Measurements from ENCODE around the gene PHF14. TPM values are rescaled to one million over a fixed set of nuclear protein-coding genes. Genes with fewer than 3 reads are reported as not detected.

The PHF14 gene
- total and polyA plus RNA-seq, 3 donors from 2014 or later: 11.2 to 55.7 (median 48.3) TPM

DNA sequence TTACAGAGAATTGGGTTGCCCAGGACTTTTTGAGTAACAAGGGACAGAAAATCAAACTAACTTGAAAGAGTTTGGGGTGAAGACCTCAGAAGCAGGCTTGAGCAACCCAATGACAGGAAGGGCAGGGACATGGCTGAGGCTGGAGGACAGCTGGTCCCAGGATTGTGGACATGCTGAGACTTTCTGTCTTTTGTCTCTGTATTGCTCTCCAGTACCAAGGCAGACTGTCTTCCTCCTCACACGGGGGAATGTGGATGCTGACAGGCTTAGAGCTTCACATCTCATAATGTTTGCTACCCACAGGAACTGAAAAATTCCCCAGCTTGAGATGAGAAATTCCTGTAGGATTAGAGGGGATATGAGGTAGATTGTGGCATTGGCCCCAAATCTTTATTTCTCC lies 229.6 kb downstream of the PHF14 start:
- no peaks in the 10 kb centered on the region for H3K27me3 ChIP-seq
- no peaks in the 10 kb centered on the region for H3K4me1 ChIP-seq
- H3K36me3 ChIP-seq (ENCODE audit: low read depth, missing control alignments): no peaks in the 10 kb centered on the region
- no peak overlapping the region for H3K27ac ChIP-seq
- no peak overlapping the region for H3K4me3 ChIP-seq
- WGBS, 2 donors: 87 to 91% methylated on average over 1 of the region's 1 CpG
- no peak for DNase-seq
- intact Hi-C loops (cut with DNase I; ENCODE audit: low total_unique reads): no loop called here
- TF ChIP-seq, protein P1, sequence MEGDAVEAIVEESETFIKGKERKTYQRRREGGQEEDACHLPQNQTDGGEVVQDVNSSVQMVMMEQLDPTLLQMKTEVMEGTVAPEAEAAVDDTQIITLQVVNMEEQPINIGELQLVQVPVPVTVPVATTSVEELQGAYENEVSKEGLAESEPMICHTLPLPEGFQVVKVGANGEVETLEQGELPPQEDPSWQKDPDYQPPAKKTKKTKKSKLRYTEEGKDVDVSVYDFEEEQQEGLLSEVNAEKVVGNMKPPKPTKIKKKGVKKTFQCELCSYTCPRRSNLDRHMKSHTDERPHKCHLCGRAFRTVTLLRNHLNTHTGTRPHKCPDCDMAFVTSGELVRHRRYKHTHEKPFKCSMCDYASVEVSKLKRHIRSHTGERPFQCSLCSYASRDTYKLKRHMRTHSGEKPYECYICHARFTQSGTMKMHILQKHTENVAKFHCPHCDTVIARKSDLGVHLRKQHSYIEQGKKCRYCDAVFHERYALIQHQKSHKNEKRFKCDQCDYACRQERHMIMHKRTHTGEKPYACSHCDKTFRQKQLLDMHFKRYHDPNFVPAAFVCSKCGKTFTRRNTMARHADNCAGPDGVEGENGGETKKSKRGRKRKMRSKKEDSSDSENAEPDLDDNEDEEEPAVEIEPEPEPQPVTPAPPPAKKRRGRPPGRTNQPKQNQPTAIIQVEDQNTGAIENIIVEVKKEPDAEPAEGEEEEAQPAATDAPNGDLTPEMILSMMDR (IDR thresholded peaks at IDR 0.05): no peak
- no peak for TF ChIP-seq POLR2A (IDR thresholded peaks at IDR 0.05)
- H3K9me3 ChIP-seq: no peaks in the 10 kb centered on the region

DNA sequence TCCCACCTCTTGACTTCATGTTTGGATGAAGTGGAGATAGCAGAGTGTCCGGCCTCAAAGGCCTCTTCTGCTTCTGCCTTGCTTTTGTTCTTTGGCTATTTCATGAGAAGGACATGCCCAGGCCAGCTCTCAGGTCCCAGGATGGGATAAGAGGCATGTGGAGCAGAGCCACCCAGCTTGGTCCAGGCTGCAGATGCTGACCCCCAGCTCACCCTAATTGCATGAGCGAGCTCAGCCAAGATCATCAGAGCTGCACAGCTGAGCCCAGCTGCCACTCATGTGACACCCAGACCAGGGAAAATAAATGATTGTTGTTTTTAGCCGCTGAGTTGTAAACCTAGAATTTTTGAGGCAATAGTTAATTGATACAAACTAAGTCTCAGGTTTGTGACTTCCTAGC lies 230.0 kb downstream of the PHF14 start:
- WGBS, 2 donors: 59 to 69% methylated on average over 3 of the region's 3 CpGs
- no peaks in the 10 kb centered on the region for H3K9me3 ChIP-seq
- intact Hi-C loops (cut with DNase I; ENCODE audit: low total_unique reads): no loop called here

DNA sequence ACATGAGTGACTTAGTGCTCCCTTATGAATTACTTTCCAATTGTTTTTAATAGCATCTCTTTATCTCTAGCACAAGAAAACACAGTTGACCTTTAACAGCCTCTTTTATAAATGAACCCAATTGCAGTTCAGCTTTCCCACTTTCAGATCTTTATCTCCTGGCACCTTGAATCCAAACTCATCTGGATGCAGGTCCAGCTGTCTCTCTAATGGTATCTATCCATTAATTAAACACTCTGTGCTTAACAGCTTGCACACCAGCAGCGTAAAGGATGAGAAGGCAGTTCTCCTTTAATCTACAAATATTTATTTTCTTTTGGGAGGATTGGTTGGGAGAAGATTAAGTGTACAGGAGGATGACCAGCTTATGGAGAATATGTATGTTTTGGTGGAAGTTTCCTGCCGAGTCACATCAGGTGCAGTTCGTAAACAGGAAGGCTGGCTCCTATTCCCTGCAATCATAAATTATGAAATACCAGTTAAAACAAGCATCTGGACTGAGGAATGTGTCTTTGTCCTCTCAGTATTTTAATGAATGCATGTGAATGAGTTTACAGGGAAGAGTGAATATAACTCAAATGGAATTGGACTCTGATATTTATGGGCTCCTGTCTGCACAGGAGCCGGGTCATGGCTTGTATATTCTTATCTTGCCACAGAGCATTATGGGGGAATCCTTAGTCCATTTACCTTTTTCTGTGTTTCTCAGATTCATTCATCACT lies 232.7 kb downstream of the PHF14 start:
- 58 to 77% methylated on average over 4 of the region's 4 CpGs for WGBS, 2 donors
- DNase-seq: no peak

More for the DNA sequence above, 230.0 kb downstream of the PHF14 start:
- H3K4me3 ChIP-seq: no peak overlapping the region
- no peaks in the 10 kb centered on the region for H3K36me3 ChIP-seq (ENCODE audit: low read depth, missing control alignments)
- no peak for DNase-seq
- H3K4me1 ChIP-seq: no peaks in the 10 kb centered on the region
- TF ChIP-seq, protein P1 (IDR thresholded peaks at IDR 0.05): no peak
- TF ChIP-seq POLR2A (IDR thresholded peaks at IDR 0.05): no peak
- no peaks in the 10 kb centered on the region for H3K27me3 ChIP-seq
- H3K27ac ChIP-seq: no peak overlapping the region

DNA sequence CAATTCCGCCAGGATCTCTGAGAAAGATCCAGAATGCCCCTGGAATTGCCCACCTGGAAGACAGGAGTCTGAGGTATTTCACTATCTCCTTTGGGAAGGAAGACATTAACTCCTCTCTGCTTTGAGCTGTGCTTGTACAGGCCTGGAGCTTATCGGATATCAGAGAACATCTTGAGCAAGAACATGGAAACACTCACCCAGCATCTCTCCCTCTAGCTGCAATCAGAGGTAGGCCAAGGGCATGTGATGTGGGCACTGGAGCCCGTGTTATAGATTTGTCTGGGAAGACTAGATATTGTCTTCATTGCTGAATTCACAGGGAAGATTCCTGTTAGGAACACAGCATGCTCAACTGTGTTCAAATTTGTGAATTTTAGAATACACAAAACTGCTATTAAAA lies 233.9 kb downstream of the PHF14 start:
- TF ChIP-seq POLR2A (IDR thresholded peaks at IDR 0.05): no peak
- TF ChIP-seq, protein P1 (IDR thresholded peaks at IDR 0.05): peak in 1 of 3 experiments; percentile 14
- no peaks in the 10 kb centered on the region for H3K9me3 ChIP-seq
- H3K36me3 ChIP-seq (ENCODE audit: low read depth, missing control alignments): no peaks in the 10 kb centered on the region
- no peak for DNase-seq
- peak overlapping the region in 1 of 2 donors; percentile 31 for H3K27ac ChIP-seq
- H3K4me1 ChIP-seq: no peaks in the 10 kb centered on the region
- intact Hi-C loops (cut with DNase I; ENCODE audit: low total_unique reads): no loop called here
- 51 to 55% methylated on average over 3 of the region's 3 CpGs for WGBS, 2 donors
- H3K27me3 ChIP-seq: no peaks in the 10 kb centered on the region
- H3K4me3 ChIP-seq: no peak overlapping the region

More for the DNA sequence above, 232.7 kb downstream of the PHF14 start:
- Histone ChIP-seq H3K27me3 (no peaks in the 10 kb centered on the region), H3K4me1 (no peaks in the 10 kb centered on the region), H3K36me3 (ENCODE audit: low read depth, missing control alignments) (no peaks in the 10 kb centered on the region), H3K9me3 (no peaks in the 10 kb centered on the region), H3K27ac (no peak overlapping the region), H3K4me3 (no peak overlapping the region)
- intact Hi-C loops (cut with DNase I; ENCODE audit: low total_unique reads): no loop called here
- TF ChIP-seq, protein P1 (IDR thresholded peaks at IDR 0.05): no peak
- TF ChIP-seq POLR2A (IDR thresholded peaks at IDR 0.05): no peak
